Neural progenitor cell (in vitro differentiated cells): ENCODE measurements around the gene NUAK2.

Source experiments
- CTCF ChIP-seq: fragments of 200-600 bp; sonication (generic); IDR thresholded peaks from 2 replicates; pipeline ENCODE4 v1.5.1; 2017; ENCODE audit warnings: antibody characterized with exemption, mild to moderate bottlenecking
- EZH2phosphoT487 ChIP-seq: fragments of 200-600 bp; sonication (generic); IDR thresholded peaks from 2 replicates; pipeline ENCODE4 v1.6.1; 2017; ENCODE audit warnings: antibody characterized with exemption

GRCh38 chr1:205369701-205370123 lies 48.2 kb upstream of the NUAK2 start:
- TF ChIP-seq CTCF (no peak), EZH2phosphoT487 (no peak)
